Lower lobe of right lung (tissue), 2 donors: Measurements from ENCODE around the gene TMC1. TPM values are rescaled to one million over a fixed set of nuclear protein-coding genes. Genes with fewer than 3 reads are reported as not detected.
"Not testable (repeated sequence)": the region's sequence is repeated elsewhere in the genome, so short reads cannot be mapped to it uniquely, and the experiment has no call there.

Experiments
- ATAC-seq, 2 donors: fragments of 200-7000 bp; cut with Tn5 transposase; one replicate each; pipeline ENCODE4 v1.9.1; 2020 to 2022; ENCODE audit warnings: mild to moderate bottlenecking in 2 of 2, moderate library complexity in 2 of 2
- DNase-seq: peaks from one replicate; pipeline ENCODE4 v3.0.0-alpha.2; 2020
- H3K27ac ChIP-seq: fragments of 200-600 bp; one replicate; pipeline ENCODE4 v1.8.0; 2022
- H3K27me3 ChIP-seq: fragments of 200-600 bp; one replicate; pipeline ENCODE4 v1.8.0; 2022; ENCODE audit warnings: low read depth
- H3K36me3 ChIP-seq: fragments of 200-600 bp; one replicate; pipeline ENCODE4 v1.8.0; 2022; ENCODE audit warnings: mild to moderate bottlenecking
- H3K4me1 ChIP-seq: fragments of 200-600 bp; one replicate; pipeline ENCODE4 v1.8.0; 2022
- H3K4me3 ChIP-seq: fragments of 200-600 bp; one replicate; pipeline ENCODE4 v1.8.0; 2022; ENCODE audit warnings: mild to moderate bottlenecking
- H3K9me3 ChIP-seq: fragments of 200-600 bp; one replicate; pipeline ENCODE4 v1.8.0; 2022
- intact Hi-C: fragments of 100-400 bp; cut with DNase I; formaldehyde crosslinking; loops from one replicate; pipeline ENCODE4 v1.11.0; 2022
- total RNA-seq: library from RNA; stranded (reverse); fragmentation: NEBNext Ultra II Directional; extraction: Animal tissue kit (Norgen Biotek cat#: 25700); gene quantifications from one replicate; pipeline ENCODE4 v1.2.1, GENCODE V29; 2021
- TF ChIP-seq, protein P1 (sequence below): fragments of 200-600 bp; IDR thresholded peaks from one replicate; pipeline ENCODE4 v1.8.0; 2022; ENCODE audit warnings: antibody characterized with exemption, mild to moderate bottlenecking
- donor health status: DM: no; HTN: yes; CAD: no; lungs with severe emphysema.

TMC1 gene
- total RNA-seq, 1 donor from 2014 or later = not detected

DNA sequence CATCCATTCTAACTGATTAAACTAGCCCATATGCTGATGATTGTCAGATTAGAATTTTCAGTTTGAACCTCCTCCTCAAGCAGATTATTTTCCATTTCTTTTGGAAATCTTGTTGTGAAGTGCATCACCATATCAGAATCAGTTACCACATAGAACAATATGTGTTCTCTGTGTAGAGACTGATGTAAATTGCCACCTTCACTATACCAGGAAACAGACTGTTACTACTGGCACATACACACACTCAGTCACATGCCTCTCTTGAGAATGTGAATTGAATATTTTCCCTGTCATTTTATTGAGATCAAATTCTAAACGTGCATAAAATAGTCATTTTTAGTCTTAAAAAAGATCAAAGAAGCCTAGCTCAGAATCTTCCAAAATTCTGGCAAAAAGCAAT lies 270.0 kb downstream of the TMC1 start:
- Histone ChIP-seq H3K4me3 (no peak overlapping the region), H3K9me3 (peaks cover under 1% of the 10 kb centered on the region), H3K27ac (no peak overlapping the region), H3K27me3 (no peaks in the 10 kb centered on the region), H3K4me1 (no peaks in the 10 kb centered on the region), H3K36me3 (no peaks in the 10 kb centered on the region)
- ATAC-seq = no peak
- no peak for DNase-seq
- TF ChIP-seq, protein P1, sequence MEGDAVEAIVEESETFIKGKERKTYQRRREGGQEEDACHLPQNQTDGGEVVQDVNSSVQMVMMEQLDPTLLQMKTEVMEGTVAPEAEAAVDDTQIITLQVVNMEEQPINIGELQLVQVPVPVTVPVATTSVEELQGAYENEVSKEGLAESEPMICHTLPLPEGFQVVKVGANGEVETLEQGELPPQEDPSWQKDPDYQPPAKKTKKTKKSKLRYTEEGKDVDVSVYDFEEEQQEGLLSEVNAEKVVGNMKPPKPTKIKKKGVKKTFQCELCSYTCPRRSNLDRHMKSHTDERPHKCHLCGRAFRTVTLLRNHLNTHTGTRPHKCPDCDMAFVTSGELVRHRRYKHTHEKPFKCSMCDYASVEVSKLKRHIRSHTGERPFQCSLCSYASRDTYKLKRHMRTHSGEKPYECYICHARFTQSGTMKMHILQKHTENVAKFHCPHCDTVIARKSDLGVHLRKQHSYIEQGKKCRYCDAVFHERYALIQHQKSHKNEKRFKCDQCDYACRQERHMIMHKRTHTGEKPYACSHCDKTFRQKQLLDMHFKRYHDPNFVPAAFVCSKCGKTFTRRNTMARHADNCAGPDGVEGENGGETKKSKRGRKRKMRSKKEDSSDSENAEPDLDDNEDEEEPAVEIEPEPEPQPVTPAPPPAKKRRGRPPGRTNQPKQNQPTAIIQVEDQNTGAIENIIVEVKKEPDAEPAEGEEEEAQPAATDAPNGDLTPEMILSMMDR = no peak
- intact Hi-C loops = no loop called here

DNA sequence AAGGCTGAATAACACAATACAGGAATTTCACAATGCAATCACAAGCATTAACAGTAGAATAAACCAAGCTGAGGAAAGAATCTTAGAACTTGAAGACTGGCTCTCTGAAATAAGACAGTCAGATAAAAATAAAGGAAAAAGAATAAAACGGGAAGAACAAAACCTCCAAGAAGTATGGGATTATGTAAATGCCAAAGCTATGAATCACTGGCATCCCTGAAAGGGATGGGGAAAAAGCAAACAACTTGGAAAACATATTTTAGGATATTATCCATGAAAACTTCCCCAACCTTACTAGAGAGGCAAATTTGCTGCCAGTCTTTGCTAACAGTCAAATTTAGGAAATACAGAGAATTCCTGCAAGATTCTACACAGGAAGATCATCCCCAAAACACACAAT lies 273.5 kb downstream of the TMC1 start:
- H3K27me3 ChIP-seq = no peaks in the 10 kb centered on the region
- H3K4me3 ChIP-seq = no peak overlapping the region
- no peaks in the 10 kb centered on the region for H3K36me3 ChIP-seq
- no peaks in the 10 kb centered on the region for H3K4me1 ChIP-seq
- intact Hi-C loops = no loop called here
- H3K27ac ChIP-seq = no peak overlapping the region
- H3K9me3 ChIP-seq = peaks cover 7% of the 10 kb centered on the region
- ATAC-seq (no peak), DNase-seq (no peak)
- TF ChIP-seq, protein P1 = no peak

DNA sequence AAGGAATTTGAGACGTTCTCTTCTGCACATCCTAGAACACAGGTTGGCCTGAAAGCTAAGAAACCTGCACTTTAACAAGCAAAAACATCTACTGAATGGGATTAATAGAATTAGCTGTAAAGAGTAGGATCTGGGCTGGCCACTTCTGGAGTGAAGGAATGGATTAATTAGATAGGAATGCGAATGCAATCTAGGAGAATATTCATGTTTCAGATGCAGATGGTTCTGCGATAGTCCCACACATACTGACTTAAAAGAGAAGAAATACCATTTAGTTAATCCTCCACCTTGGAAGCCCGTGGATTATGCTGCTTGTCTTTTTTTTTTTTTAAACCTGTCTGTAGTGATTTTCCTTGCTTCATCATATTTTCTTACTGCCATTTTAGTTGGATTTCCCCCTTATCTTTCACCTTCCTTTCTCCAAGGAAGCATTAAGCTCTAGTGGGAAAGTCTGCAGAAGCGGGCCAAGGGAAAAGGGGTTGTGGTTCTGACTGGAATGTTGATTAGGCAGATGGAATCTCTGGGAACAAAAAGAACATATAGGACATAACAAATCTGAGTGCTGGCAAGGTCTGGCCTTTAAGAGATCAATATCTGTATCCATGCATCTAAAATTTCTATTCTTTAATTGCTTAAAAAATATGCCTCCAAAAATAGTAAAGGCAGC lies 279.1 kb downstream of the TMC1 start:
- no peaks in the 10 kb centered on the region for H3K4me1 ChIP-seq
- TF ChIP-seq, protein P1 = no peak

DNA sequence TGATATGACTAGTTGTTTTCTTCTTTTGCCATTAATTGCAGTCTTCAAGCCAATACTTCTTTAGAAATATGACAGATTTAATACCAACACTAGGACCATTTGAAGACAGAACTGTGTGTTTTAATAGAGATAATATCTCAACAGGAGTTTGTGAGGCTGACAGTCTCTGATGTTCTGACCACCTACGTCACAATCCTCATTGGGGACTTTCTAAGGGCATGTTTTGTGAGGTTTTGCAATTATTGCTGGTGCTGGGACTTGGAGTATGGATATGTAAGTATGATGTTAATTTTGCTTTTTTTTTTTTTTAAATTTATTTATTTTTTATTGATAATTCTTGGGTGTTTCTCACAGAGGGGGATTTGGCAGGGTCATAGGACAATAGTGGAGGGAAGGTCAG lies 283.8 kb downstream of the TMC1 start:
- DNase-seq (no peak), ATAC-seq (no peak)
- H3K27me3 ChIP-seq = no peaks in the 10 kb centered on the region
- intact Hi-C loops = no loop called here
- no peaks in the 10 kb centered on the region for H3K4me1 ChIP-seq
- TF ChIP-seq, protein P1 = no peak
- H3K9me3 ChIP-seq = no peaks in the 10 kb centered on the region
- H3K36me3 ChIP-seq = no peaks in the 10 kb centered on the region
- no peak overlapping the region for H3K4me3 ChIP-seq
- H3K27ac ChIP-seq = no peak overlapping the region

More for the DNA sequence above, 279.1 kb downstream of the TMC1 start:
- Histone ChIP-seq H3K27ac (no peak overlapping the region), H3K27me3 (no peaks in the 10 kb centered on the region), H3K4me3 (no peak overlapping the region), H3K9me3 (peaks cover 7% of the 10 kb centered on the region), H3K36me3 (no peaks in the 10 kb centered on the region)
- no peak for DNase-seq
- intact Hi-C loops = no loop called here
- ATAC-seq = no peak

- H3K4me3 ChIP-seq, H3K27ac ChIP-seq, H3K4me1 ChIP-seq, H3K36me3 ChIP-seq, H3K9me3 ChIP-seq, DNase-seq, ATAC-seq, intact Hi-C loops, H3K27me3 ChIP-seq: not testable (repeated sequence)
These were observed 285.0 kb downstream of the TMC1 start for GRCh38 chr9:72806313-72806809.

DNA sequence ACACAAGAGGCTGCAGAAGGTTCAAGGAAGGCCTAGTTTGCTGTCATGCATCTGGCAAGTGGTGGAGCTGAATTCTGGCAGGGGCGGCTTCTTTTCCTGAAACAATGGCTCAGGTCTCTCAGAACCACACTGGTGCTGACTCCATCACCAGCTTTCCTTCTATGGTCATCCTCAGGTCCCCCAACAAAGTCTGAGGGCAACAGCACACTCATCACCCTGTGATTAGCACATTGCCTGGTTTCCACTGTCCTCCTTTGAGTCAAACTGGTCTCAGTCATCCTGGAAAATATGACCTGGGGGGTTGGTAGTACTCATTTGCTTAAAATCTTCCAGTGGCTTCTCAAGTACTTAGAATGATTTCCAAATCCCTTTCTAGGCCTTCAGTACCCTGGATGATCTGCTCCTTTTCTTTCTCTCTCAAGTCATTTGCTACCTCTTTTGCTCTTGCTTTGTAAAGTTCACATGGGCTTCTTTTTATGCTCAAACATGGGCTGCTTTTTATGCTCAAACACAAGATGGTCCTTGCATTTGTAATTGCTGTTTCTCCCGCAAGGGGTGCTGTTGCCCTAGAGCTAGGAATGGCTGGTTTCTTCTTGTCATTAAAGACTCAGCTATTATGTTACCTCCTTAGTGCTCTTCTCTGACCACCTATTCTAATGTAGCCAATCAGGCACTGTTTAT lies 286.5 kb downstream of the TMC1 start:
- ATAC-seq (no peak), DNase-seq (no peak)
- intact Hi-C loops = no loop called here
- Histone ChIP-seq H3K27ac (no peak overlapping the region), H3K36me3 (no peaks in the 10 kb centered on the region), H3K4me1 (no peaks in the 10 kb centered on the region), H3K4me3 (no peak overlapping the region), H3K9me3 (no peaks in the 10 kb centered on the region), H3K27me3 (no peaks in the 10 kb centered on the region)
- TF ChIP-seq, protein P1 = no peak
